OCI-LY7 (cell line): Measurements from ENCODE around the gene CHD9NB. TPM values are rescaled to one million over a fixed set of nuclear protein-coding genes. Genes with fewer than 3 reads are reported as not detected.

Experiments
- BruUV-seq: library from RNA; stranded (reverse); fragments of 400-500 nt; replicated peaks from 2 replicates; lab custom pipeline; 2021; lab: Mats Ljungman, UMichigan
- CTCF ChIA-PET: fragments of 300-600 bp; sonication (Branson Sonifier 250); formaldehyde crosslinking; loops from one replicate; lab custom pipeline; 2022; ENCODE audit warnings: antibody characterized with exemption; ENCODE audit not compliant: unreplicated experiment; lab: Charles Lee
- POLR2A ChIA-PET: fragments of 300-600 bp; sonication (Branson Sonifier 250); formaldehyde crosslinking; loops from one replicate; lab custom pipeline; 2022; ENCODE audit warnings: antibody characterized with exemption; lab: Charles Lee
- DNase-seq: peaks from one replicate; pipeline ENCODE4 v3.0.0-alpha.2; 2015; ENCODE audit warnings: low spot score
- H2AFZ ChIP-seq: fragments of 200-600 bp; sonication (generic), shearing (Covaris generic); 2 replicates; pipeline ENCODE4 v1.6.1; 2014; ENCODE audit warnings: mild to moderate bottlenecking, antibody characterized with exemption, low read length, moderate library complexity
- H3K27ac ChIP-seq: fragments of 200-600 bp; sonication (generic); 2 replicates; pipeline ENCODE4 v1.5.1; 2014; ENCODE audit warnings: mixed run types, low read depth, mild to moderate bottlenecking, moderate library complexity, low read length, inconsistent platforms; ENCODE audit not compliant: poor library complexity, severe bottlenecking
- H3K36me3 ChIP-seq: fragments of 200-600 bp; sonication (generic); 2 replicates; pipeline ENCODE4 v1.6.1; 2014; ENCODE audit warnings: mild to moderate bottlenecking, antibody characterized with exemption, low read length, moderate library complexity, mixed read lengths; ENCODE audit not compliant: insufficient read depth
- H3K4me1 ChIP-seq: fragments of 200-600 bp; sonication (generic); 2 replicates; pipeline ENCODE4 v1.5.1; 2014; ENCODE audit warnings: mild to moderate bottlenecking, low read length; ENCODE audit not compliant: insufficient read depth, poor library complexity, severe bottlenecking
- H3K4me2 ChIP-seq: fragments of 200-600 bp; sonication (generic); 2 replicates; pipeline ENCODE4 v1.6.1; 2014; ENCODE audit warnings: mild to moderate bottlenecking, low read length
- H3K4me3 ChIP-seq: fragments of 200-600 bp; sonication (generic); 2 replicates; pipeline ENCODE4 v1.5.1; 2014; ENCODE audit warnings: mild to moderate bottlenecking, low read depth, low read length; ENCODE audit not compliant: poor library complexity, severe bottlenecking
- H3K79me2 ChIP-seq: fragments of 200-600 bp; sonication (generic); 2 replicates; pipeline ENCODE4 v1.6.1; 2016; ENCODE audit warnings: low read depth, mild to moderate bottlenecking, low read length, moderate library complexity, mixed read lengths; ENCODE audit not compliant: insufficient read depth
- H3K9me2 ChIP-seq: fragments of 200-600 bp; sonication (generic); 2 replicates; pipeline ENCODE4 v1.6.1; 2016; ENCODE audit warnings: mild to moderate bottlenecking, low read length, mixed read lengths; ENCODE audit not compliant: insufficient read depth
- H3K9me3 ChIP-seq: fragments of 200-600 bp; sonication (generic); 2 replicates; pipeline ENCODE4 v1.6.1; 2014; ENCODE audit warnings: mild to moderate bottlenecking, mixed run types, low read length, mixed read lengths
- H4K20me1 ChIP-seq: fragments of 200-600 bp; sonication (generic); 2 replicates; pipeline ENCODE4 v1.6.1; 2014; ENCODE audit warnings: mild to moderate bottlenecking, antibody characterized with exemption, low read length, moderate library complexity, mixed read lengths; ENCODE audit not compliant: insufficient read depth
- CTCF ChIP-seq: fragments of 200-600 bp; sonication (generic); conservative IDR thresholded peaks from 2 replicates; pipeline ENCODE4 v1.5.1; 2014; ENCODE audit warnings: mild to moderate bottlenecking, antibody characterized with exemption, low read length, moderate library complexity, mixed read lengths
- EZH2phosphoT487 ChIP-seq: fragments of 200-600 bp; sonication (generic); IDR thresholded peaks from 2 replicates; pipeline ENCODE4 v1.6.1; 2018; ENCODE audit warnings: low read depth, borderline replicate concordance, mild to moderate bottlenecking, mixed run types, antibody characterized with exemption, low read length, moderate library complexity, mixed read lengths
- intact Hi-C: fragments of 100-400 bp; cut with micrococcal nuclease; formaldehyde crosslinking; loops from one replicate; pipeline ENCODE4 v1.10.0; 2022; ENCODE audit not compliant: unreplicated experiment
- total RNA-seq, 2 experiments: library from RNA; depleted of rRNA in 1 of 2; stranded (reverse); fragments of >200 nt in 1 of 2; shearing (Covaris generic) in 1 of 2; gene quantifications; 2 replicates each; pipeline ENCODE4 v1.2.3, GENCODE V29; 2014 to 2022

The CHD9NB gene
- total RNA-seq, 2 experiments from 2014 or later = not detected

GRCh38 chr16:53031323-53031942 is 21.3 kb downstream of the CHD9NB start:
- Histone ChIP-seq H3K27ac (no peak overlapping the region), H3K79me2 (no peaks in the 10 kb centered on the region), H3K36me3 (no peaks in the 10 kb centered on the region), H3K4me3 (no peak overlapping the region), H3K9me3 (no peaks in the 10 kb centered on the region), H3K4me2 (no peak overlapping the region), H3K9me2 (no peaks in the 10 kb centered on the region), H4K20me1 (no peaks in the 10 kb centered on the region), H3K4me1 (no peaks in the 10 kb centered on the region), H2AFZ (no peak overlapping the region)
- CTCF ChIA-PET = no interaction called here
- no peak for TF ChIP-seq EZH2phosphoT487
- no peak for TF ChIP-seq CTCF
- intact Hi-C loops = no loop called here
- no TSS peak for BruUV-seq
- POLR2A ChIA-PET = no interaction called here
- DNase-seq = no peak

- intact Hi-C loops = no loop called here
- no peaks in the 10 kb centered on the region for H3K36me3 ChIP-seq
- no peak for DNase-seq
- H3K4me1 ChIP-seq = no peaks in the 10 kb centered on the region
- H3K4me3 ChIP-seq = no peak overlapping the region
- no peaks in the 10 kb centered on the region for H3K9me3 ChIP-seq
- H4K20me1 ChIP-seq = no peaks in the 10 kb centered on the region
- ChIA-PET POLR2A (no interaction called here), CTCF (no interaction called here)
- no peaks in the 10 kb centered on the region for H3K79me2 ChIP-seq
- no peaks in the 10 kb centered on the region for H3K9me2 ChIP-seq
- H3K4me2 ChIP-seq = no peak overlapping the region
- H3K27ac ChIP-seq = no peak overlapping the region
- TF ChIP-seq CTCF (no peak), EZH2phosphoT487 (no peak)
- no TSS peak for BruUV-seq
- no peak overlapping the region for H2AFZ ChIP-seq
Observed at GRCh38 chr16:53029971-53030370, 22.7 kb downstream of the CHD9NB start.

- Histone ChIP-seq H3K27ac (no peak overlapping the region), H3K36me3 (no peaks in the 10 kb centered on the region), H2AFZ (no peak overlapping the region), H3K4me1 (no peaks in the 10 kb centered on the region), H3K4me3 (no peak overlapping the region), H3K9me3 (no peaks in the 10 kb centered on the region), H3K79me2 (no peaks in the 10 kb centered on the region), H3K4me2 (no peak overlapping the region), H3K9me2 (no peaks in the 10 kb centered on the region), H4K20me1 (no peaks in the 10 kb centered on the region)
- DNase-seq = no peak
- ChIA-PET CTCF (no interaction called here), POLR2A (no interaction called here)
- intact Hi-C loops = no loop called here
- no TSS peak for BruUV-seq
- TF ChIP-seq EZH2phosphoT487 (no peak), CTCF (no peak)
Observed at GRCh38 chr16:53024045-53024444, 28.7 kb downstream of the CHD9NB start.
